HepG2 (cell line): ENCODE results near the gene SCYGR6. TPM values are rescaled to one million over a fixed set of nuclear protein-coding genes. Genes with fewer than 3 reads are reported as not detected.

Source experiments
- AGO2 ChIP-seq: fragments of 200-400 bp; formaldehyde crosslinking; optimal IDR thresholded peaks from 2 replicates; pipeline ENCODE3; 2017; ENCODE audit warnings: mild to moderate bottlenecking, low read depth, low read length, moderate library complexity
- FOSL2 ChIP-seq: sonication (generic); formaldehyde crosslinking; IDR thresholded peaks from 2 replicates; pipeline ENCODE4 v1.4.0; 2020; ENCODE audit warnings: missing genetic modification reagents
- JUN ChIP-seq: sonication (generic); formaldehyde crosslinking; IDR thresholded peaks from 2 replicates; pipeline ENCODE4 v1.4.0; 2020; ENCODE audit warnings: mild to moderate bottlenecking, missing genetic modification reagents
- KLF15 ChIP-seq: sonication (generic); formaldehyde crosslinking; IDR thresholded peaks from 2 replicates; pipeline ENCODE4 v1.8.1; 2023; ENCODE audit warnings: borderline replicate concordance, mild to moderate bottlenecking, inconsistent platforms, missing genetic modification reagents, mixed read lengths
- PAWR ChIP-seq: sonication (generic); formaldehyde crosslinking; IDR thresholded peaks from 2 replicates; pipeline ENCODE4 v1.4.0; 2020; ENCODE audit warnings: missing genetic modification reagents, mild to moderate bottlenecking, borderline replicate concordance
- PHB2 ChIP-seq: fragments of 450-650 bp; IDR thresholded peaks from 2 replicates; pipeline ENCODE4 v1.6.1; 2018; ENCODE audit not compliant: partially characterized antibody
- POLR2G ChIP-seq: fragments of 200-400 bp; formaldehyde crosslinking; IDR thresholded peaks from 2 replicates; pipeline ENCODE4 v1.6.1; 2018; ENCODE audit warnings: mild to moderate bottlenecking, low read depth, low read length, moderate library complexity
- ZBTB1 ChIP-seq: sonication (generic); formaldehyde crosslinking; IDR thresholded peaks from 2 replicates; pipeline ENCODE4 v1.4.0; 2020; ENCODE audit warnings: missing genetic modification reagents, borderline replicate concordance
- ZNF264 ChIP-seq: sonication (generic); formaldehyde crosslinking; IDR thresholded peaks from 2 replicates; pipeline ENCODE4 v1.4.0; 2020; ENCODE audit warnings: missing genetic modification reagents
- ZNF296 ChIP-seq: sonication (generic); formaldehyde crosslinking; conservative IDR thresholded peaks from 2 replicates; pipeline ENCODE4 v1.5.0; 2020; ENCODE audit warnings: mild to moderate bottlenecking, missing genetic modification reagents
- ZNF317 ChIP-seq: sonication (generic); formaldehyde crosslinking; IDR thresholded peaks from 2 replicates; pipeline ENCODE4 v1.5.0; 2020; ENCODE audit warnings: mild to moderate bottlenecking, missing genetic modification reagents
- ZNF562 ChIP-seq: sonication (generic); formaldehyde crosslinking; IDR thresholded peaks from 2 replicates; pipeline ENCODE4 v1.8.0; 2022; ENCODE audit warnings: missing genetic modification reagents, borderline replicate concordance
- ZNF674 ChIP-seq: sonication (generic); formaldehyde crosslinking; IDR thresholded peaks from 2 replicates; pipeline ENCODE4 v1.5.0; 2020; ENCODE audit warnings: low read depth, mild to moderate bottlenecking, missing genetic modification reagents
- ZNF841 ChIP-seq: sonication (generic); formaldehyde crosslinking; IDR thresholded peaks from 2 replicates; pipeline ENCODE4 v1.8.1; 2023; ENCODE audit warnings: missing genetic modification reagents, borderline replicate concordance
- ZSCAN12 ChIP-seq: sonication (generic); formaldehyde crosslinking; IDR thresholded peaks from 2 replicates; pipeline ENCODE4 v1.9.0; 2021; ENCODE audit warnings: mild to moderate bottlenecking, missing genetic modification reagents
- polyA plus RNA-seq, 8 experiments: library from polyadenylated mRNA; depleted of rRNA in 3 of 8; stranded (reverse) in 7 of 8; unstranded in 1 of 8; fragments of >200 nt; fragmentation: Illumina TruSeq in 4 of 8; extraction: Trizol in 4 of 8; gene quantifications; 2 replicates each; pipeline versions ENCODE4 v1.2.1 to v1.2.3, GENCODE V29; 2011 to 2016; ENCODE audit warnings: low read depth in 4 of 8, missing spikeins in 1 of 8, mixed read lengths in 1 of 8; ENCODE audit not compliant: insufficient read depth in 1 of 8
- total RNA-seq, 5 experiments: library from RNA; depleted of rRNA; stranded (reverse); fragments of >200 nt; fragmentation: Illumina TruSeq; extraction: Trizol; gene quantifications; 2 replicates each; pipeline ENCODE4 v1.2.3, GENCODE V29; 2016; ENCODE audit warnings: low read depth in 1 of 5
- TF ChIP-seq, protein P1 (sequence below): IDR thresholded peaks from 2 replicates; pipeline ENCODE4 v1.6.1; 2012; ENCODE audit warnings: low read length, improper control_type of control experiment
- TF ChIP-seq, protein P2 (sequence below): conservative IDR thresholded peaks from 2 replicates; pipeline ENCODE4 v1.6.1; 2018; ENCODE audit warnings: missing genetic modification reagents
- TF ChIP-seq, protein P3 (sequence below): sonication (generic); formaldehyde crosslinking; IDR thresholded peaks from 2 replicates; pipeline ENCODE4 v1.8.1; 2023; ENCODE audit warnings: missing genetic modification reagents, inconsistent platforms, borderline replicate concordance
- TF ChIP-seq, protein P4 (sequence below): sonication (generic); formaldehyde crosslinking; conservative IDR thresholded peaks from 2 replicates; pipeline ENCODE4 v1.8.1; 2023; ENCODE audit warnings: missing genetic modification reagents
- TF ChIP-seq, protein P5 (sequence below): sonication (generic); formaldehyde crosslinking; IDR thresholded peaks from 2 replicates; pipeline ENCODE4 v1.9.0; 2021; ENCODE audit warnings: missing genetic modification reagents, borderline replicate concordance
- TF ChIP-seq, protein P6 (sequence below): sonication (generic); formaldehyde crosslinking; IDR thresholded peaks from 2 replicates; pipeline ENCODE4 v1.8.1; 2023; ENCODE audit warnings: mild to moderate bottlenecking, inconsistent platforms, moderate library complexity, missing genetic modification reagents, borderline replicate concordance

The SCYGR6 gene
- total and polyA plus RNA-seq, 2 of the 13 experiments (the other 11 are each of a cell fraction or from before 2014, with no cell fraction given): not detected

DNA sequence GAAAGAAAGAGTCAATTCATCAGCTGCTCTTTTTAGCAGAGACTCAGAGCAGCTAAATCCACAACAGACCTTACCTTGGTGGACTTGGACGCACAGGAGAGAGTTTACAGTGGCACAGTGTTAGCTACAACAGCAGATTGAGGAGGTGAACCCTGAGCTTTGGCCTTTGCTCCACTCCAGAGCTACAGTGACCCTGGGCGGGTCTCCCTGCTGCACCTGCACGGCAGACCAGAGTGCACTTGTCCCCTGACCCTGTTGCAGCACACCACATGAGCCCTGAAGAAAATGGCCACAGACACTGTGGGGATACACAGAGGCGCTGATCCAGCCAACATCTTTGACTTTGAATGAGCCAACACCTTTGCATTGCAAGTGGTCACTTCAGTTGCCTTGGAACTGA is 17.7 kb downstream of the SCYGR6 start (continued):
- TF ChIP-seq, protein P1, sequence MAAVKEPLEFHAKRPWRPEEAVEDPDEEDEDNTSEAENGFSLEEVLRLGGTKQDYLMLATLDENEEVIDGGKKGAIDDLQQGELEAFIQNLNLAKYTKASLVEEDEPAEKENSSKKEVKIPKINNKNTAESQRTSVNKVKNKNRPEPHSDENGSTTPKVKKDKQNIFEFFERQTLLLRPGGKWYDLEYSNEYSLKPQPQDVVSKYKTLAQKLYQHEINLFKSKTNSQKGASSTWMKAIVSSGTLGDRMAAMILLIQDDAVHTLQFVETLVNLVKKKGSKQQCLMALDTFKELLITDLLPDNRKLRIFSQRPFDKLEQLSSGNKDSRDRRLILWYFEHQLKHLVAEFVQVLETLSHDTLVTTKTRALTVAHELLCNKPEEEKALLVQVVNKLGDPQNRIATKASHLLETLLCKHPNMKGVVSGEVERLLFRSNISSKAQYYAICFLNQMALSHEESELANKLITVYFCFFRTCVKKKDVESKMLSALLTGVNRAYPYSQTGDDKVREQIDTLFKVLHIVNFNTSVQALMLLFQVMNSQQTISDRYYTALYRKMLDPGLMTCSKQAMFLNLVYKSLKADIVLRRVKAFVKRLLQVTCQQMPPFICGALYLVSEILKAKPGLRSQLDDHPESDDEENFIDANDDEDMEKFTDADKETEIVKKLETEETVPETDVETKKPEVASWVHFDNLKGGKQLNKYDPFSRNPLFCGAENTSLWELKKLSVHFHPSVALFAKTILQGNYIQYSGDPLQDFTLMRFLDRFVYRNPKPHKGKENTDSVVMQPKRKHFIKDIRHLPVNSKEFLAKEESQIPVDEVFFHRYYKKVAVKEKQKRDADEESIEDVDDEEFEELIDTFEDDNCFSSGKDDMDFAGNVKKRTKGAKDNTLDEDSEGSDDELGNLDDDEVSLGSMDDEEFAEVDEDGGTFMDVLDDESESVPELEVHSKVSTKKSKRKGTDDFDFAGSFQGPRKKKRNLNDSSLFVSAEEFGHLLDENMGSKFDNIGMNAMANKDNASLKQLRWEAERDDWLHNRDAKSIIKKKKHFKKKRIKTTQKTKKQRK: no peak
- no peak for TF ChIP-seq ZNF562 (CRISPR knock-in tag)
- no peak for TF ChIP-seq ZNF674 (CRISPR knock-in tag)
- TF ChIP-seq, protein P2, sequence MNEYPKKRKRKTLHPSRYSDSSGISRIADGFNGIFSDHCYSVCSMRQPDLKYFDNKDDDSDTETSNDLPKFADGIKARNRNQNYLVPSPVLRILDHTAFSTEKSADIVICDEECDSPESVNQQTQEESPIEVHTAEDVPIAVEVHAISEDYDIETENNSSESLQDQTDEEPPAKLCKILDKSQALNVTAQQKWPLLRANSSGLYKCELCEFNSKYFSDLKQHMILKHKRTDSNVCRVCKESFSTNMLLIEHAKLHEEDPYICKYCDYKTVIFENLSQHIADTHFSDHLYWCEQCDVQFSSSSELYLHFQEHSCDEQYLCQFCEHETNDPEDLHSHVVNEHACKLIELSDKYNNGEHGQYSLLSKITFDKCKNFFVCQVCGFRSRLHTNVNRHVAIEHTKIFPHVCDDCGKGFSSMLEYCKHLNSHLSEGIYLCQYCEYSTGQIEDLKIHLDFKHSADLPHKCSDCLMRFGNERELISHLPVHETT: no peak
- no peak for TF ChIP-seq ZNF317 (CRISPR knock-in tag)
- TF ChIP-seq FOSL2 (CRISPR knock-in tag): peak; percentile 17; the same call in 1 of the 2 replicates
- TF ChIP-seq ZSCAN12: no peak
- TF ChIP-seq, protein P3, sequence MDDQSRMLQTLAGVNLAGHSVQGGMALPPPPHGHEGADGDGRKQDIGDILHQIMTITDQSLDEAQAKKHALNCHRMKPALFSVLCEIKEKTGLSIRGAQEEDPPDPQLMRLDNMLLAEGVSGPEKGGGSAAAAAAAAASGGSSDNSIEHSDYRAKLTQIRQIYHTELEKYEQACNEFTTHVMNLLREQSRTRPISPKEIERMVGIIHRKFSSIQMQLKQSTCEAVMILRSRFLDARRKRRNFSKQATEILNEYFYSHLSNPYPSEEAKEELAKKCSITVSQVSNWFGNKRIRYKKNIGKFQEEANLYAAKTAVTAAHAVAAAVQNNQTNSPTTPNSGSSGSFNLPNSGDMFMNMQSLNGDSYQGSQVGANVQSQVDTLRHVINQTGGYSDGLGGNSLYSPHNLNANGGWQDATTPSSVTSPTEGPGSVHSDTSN (CRISPR knock-in tag): no peak
- no peak for TF ChIP-seq ZNF841 (CRISPR knock-in tag)
- TF ChIP-seq ZBTB1: no peak
- TF ChIP-seq AGO2: no peak
- TF ChIP-seq ZNF296 (CRISPR knock-in tag): no peak
- TF ChIP-seq ZNF264 (CRISPR knock-in tag): no peak
- TF ChIP-seq JUN (CRISPR knock-in tag): 0 out of 2 replicates have a peak, but pooled peaks have one; percentile 41
- TF ChIP-seq PAWR: no peak
- no peak for TF ChIP-seq PHB2
- TF ChIP-seq KLF15 (CRISPR knock-in tag): no peak
- TF ChIP-seq, protein P4, sequence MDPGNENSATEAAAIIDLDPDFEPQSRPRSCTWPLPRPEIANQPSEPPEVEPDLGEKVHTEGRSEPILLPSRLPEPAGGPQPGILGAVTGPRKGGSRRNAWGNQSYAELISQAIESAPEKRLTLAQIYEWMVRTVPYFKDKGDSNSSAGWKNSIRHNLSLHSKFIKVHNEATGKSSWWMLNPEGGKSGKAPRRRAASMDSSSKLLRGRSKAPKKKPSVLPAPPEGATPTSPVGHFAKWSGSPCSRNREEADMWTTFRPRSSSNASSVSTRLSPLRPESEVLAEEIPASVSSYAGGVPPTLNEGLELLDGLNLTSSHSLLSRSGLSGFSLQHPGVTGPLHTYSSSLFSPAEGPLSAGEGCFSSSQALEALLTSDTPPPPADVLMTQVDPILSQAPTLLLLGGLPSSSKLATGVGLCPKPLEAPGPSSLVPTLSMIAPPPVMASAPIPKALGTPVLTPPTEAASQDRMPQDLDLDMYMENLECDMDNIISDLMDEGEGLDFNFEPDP: no peak
- TF ChIP-seq, protein P5, sequence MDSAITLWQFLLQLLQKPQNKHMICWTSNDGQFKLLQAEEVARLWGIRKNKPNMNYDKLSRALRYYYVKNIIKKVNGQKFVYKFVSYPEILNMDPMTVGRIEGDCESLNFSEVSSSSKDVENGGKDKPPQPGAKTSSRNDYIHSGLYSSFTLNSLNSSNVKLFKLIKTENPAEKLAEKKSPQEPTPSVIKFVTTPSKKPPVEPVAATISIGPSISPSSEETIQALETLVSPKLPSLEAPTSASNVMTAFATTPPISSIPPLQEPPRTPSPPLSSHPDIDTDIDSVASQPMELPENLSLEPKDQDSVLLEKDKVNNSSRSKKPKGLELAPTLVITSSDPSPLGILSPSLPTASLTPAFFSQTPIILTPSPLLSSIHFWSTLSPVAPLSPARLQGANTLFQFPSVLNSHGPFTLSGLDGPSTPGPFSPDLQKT (CRISPR knock-in tag): no peak
- TF ChIP-seq POLR2G: no peak
- TF ChIP-seq, protein P6, sequence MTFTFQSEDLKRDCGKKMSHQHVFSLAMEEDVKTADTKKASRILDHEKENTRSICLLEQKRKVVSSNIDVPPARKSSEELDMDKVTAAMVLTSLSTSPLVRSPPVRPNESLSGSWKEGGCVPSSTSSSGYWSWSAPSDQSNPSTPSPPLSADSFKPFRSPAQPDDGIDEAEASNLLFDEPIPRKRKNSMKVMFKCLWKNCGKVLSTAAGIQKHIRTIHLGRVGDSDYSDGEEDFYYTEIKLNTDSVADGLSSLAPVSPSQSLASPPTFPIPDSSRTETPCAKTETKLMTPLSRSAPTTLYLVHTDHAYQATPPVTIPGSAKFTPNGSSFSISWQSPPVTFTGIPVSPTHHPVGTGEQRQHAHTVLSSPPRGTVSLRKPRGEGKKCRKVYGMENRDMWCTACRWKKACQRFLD (CRISPR knock-in tag): no peak
